ENCODE data around the gene ASB8.
A peak's percentile ranks its signal among the peaks of the same experiment; 100 is the strongest.

Gene ASB8

DNA sequence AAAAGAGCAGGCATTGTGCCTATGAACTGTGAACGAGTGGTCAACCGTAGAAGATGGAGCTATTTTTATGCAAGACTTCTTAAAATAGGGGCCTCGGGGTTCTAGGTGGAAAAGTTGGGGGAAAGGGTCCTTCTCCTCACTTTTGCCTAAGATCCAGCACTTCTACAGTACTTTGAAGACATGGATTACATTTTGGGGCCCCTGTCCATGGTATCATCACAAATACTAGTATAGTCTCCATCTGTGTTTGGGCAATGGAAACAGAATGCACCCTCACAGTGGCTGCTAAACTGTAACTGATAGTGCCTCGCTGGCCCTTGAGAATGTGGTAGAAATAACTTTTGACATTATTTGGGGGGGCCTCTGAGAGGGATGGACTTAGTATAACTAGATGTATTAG, 20.7 kb upstream of the ASB8 start:
- WGBS (ENCODE audit: insufficient coverage): 100% methylated on average over 4 of the region's 4 CpGs
- Histone ChIP-seq H3K9me3 (ENCODE audit: control extremely low read depth in 1 of 5, control insufficient read depth in 4 of 5, insufficient read depth in 2 of 5, low read depth in 1 of 5, low read length in 4 of 5) (no peaks in the 10 kb centered on the region), H3K27me3 (replicated peaks in 2 of 5; ENCODE audit: control insufficient read depth in 4 of 5, insufficient read depth in 5 of 5, low read length in 4 of 5) (peaks cover 3 to 24% (median 14%) of the 10 kb centered on the region in 5 experiments), H3K4me3 (ENCODE audit: control insufficient read depth in 1 of 7, extremely low read depth in 1 of 7, insufficient read depth in 4 of 7, low read depth in 2 of 7, low read length in 6 of 7) (no peak overlapping the region), H3K4me1 (ENCODE audit: control extremely low read depth in 1 of 4, control insufficient read depth in 4 of 4, insufficient read depth in 4 of 4, low read length in 3 of 4) (peaks cover 7 to 14% (median 9%) of the 10 kb centered on the region in 4 experiments), H3K27ac (ENCODE audit: insufficient read depth in 1 of 2, low read depth in 1 of 2, low read length in 2 of 2, poor library complexity in 1 of 2, severe bottlenecking in 2 of 2) (no peak overlapping the region), H3K36me3 (ENCODE audit: control insufficient read depth in 4 of 4, insufficient read depth in 4 of 4, low read length in 3 of 4) (no peaks in the 10 kb centered on the region)
- DNase-seq: no peak
- CTCF ChIA-PET: interaction anchor here (1.4 to 3.0 kb wide), 4 partner anchors 8 to 18 kb away, joined by 3 to 14 read pairs (median 4); no protein-coding TSS in a partner anchor
- POLR2A ChIA-PET: no interaction called here

DNA sequence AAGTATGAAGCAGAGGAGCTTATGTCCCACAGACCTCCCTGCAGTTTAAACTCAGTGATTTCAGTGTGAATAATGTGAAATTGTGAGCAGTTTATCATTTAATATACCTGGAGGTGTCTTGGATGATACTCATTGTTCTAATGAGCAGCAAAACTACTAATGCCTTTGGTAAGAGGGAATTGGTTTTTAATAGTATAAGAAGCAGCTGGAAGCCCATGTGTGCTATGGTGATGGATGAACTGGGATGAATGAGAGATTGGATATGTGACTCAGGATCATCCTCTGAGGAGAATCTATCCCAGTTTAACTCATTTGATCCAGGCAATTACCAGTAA, 19.1 kb upstream of the ASB8 start:
- CTCF ChIA-PET: interaction anchor here (0.7 to 3.0 kb wide), 6 partner anchors 8 to 90 kb away, joined by 3 to 14 read pairs (median 3); no protein-coding TSS in a partner anchor
- Histone ChIP-seq H3K36me3 (ENCODE audit: control insufficient read depth in 4 of 4, insufficient read depth in 4 of 4, low read length in 3 of 4) (no peaks in the 10 kb centered on the region), H3K4me3 (ENCODE audit: control insufficient read depth in 1 of 7, extremely low read depth in 1 of 7, insufficient read depth in 4 of 7, low read depth in 2 of 7, low read length in 6 of 7) (no peak overlapping the region), H3K4me1 (ENCODE audit: control extremely low read depth in 1 of 4, control insufficient read depth in 4 of 4, insufficient read depth in 4 of 4, low read length in 3 of 4) (peaks cover 0 to 6% (median 1%) of the 10 kb centered on the region in 4 experiments), H3K27me3 (replicated peaks in 2 of 5; ENCODE audit: control insufficient read depth in 4 of 5, insufficient read depth in 5 of 5, low read length in 4 of 5) (peaks cover 2 to 10% (median 7%) of the 10 kb centered on the region in 5 experiments), H3K27ac (ENCODE audit: insufficient read depth in 1 of 2, low read depth in 1 of 2, low read length in 2 of 2, poor library complexity in 1 of 2, severe bottlenecking in 2 of 2) (no peak overlapping the region), H3K9me3 (ENCODE audit: control extremely low read depth in 1 of 5, control insufficient read depth in 4 of 5, insufficient read depth in 2 of 5, low read depth in 1 of 5, low read length in 4 of 5) (no peaks in the 10 kb centered on the region)
- POLR2A ChIA-PET: no interaction called here
- DNase-seq: no peak

DNA sequence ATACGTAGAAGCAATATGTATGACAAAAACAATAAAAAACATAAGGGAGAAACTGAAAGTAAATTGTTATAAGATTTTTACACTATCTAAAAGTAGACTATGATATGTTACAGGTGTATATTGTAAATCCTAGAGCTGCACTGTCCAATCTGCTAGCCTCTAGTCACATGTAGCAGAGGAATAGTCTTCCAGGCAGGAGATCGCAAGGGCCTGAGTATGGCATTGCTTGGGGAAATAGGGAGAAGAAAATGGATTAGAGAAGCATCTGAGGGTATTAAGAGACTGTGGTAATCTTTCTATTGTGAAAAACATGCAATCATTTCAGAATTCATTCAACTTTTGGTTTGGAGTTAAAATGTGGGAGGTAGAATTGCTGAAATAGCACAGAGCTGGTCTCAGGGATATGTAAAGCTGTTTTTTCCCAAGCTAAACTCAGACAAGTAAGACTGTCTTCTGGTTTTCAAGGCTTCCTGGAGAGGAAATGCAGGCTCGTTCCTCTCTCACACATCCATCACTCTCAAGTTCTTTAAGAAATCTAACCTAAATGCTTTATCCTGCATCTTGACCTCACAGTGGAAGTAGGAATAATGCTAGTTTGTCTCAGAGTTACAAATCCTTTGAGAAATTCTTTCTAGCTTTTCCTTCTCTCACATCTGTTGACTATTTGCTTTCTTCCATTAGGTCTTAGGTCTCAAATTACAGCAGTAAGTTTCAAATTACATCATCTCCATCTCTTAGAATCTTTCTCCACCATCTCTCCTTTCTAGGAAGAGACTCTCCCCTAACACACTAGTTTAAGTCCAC, 18.5 kb upstream of the ASB8 start:
- CTCF ChIA-PET: interaction anchor here (1.3 to 3.0 kb wide), 4 partner anchors 9 to 90 kb away, joined by 3 to 14 read pairs (median 4); no protein-coding TSS in a partner anchor

DNA sequence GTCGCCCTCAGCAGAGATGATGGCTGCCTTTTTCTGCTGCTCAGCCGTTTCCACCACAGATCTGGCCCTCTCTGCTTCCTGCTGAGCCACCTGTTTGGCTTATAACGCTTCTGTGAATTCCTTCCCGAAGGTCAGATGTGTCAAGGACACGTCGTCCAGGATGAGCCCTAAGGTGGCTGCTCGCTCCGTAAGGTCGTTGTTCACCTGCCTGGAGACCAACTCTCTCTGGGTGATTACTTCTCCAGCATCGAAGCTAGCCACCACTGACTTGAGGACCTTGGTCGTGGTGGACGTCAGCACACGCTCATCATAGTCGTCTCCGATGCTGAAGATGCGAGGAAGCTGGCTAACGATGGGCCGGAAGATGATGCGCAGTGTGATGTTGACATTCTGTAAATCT, 11.7 kb upstream of the ASB8 start:
- POLR2A ChIA-PET: no interaction called here
- no peak overlapping the region for H3K27ac ChIP-seq (ENCODE audit: insufficient read depth in 1 of 2, low read depth in 1 of 2, low read length in 2 of 2, poor library complexity in 1 of 2, severe bottlenecking in 2 of 2)
- DNase-seq: no peak
- no peaks in the 10 kb centered on the region for H3K36me3 ChIP-seq (ENCODE audit: control insufficient read depth in 4 of 4, insufficient read depth in 4 of 4, low read length in 3 of 4)
- H3K27me3 ChIP-seq (replicated peaks in 2 of 5; ENCODE audit: control insufficient read depth in 4 of 5, insufficient read depth in 5 of 5, low read length in 4 of 5): no peaks in the 10 kb centered on the region
- CTCF ChIA-PET: interaction anchor here (1.0 to 1.4 kb wide), 4 partner anchors 8 to 86 kb away, joined by 3 to 6 read pairs (median 3); no protein-coding TSS in a partner anchor
- H3K4me1 ChIP-seq (ENCODE audit: control extremely low read depth in 1 of 4, control insufficient read depth in 4 of 4, insufficient read depth in 4 of 4, low read length in 3 of 4): no peaks in the 10 kb centered on the region
- no peak overlapping the region for H3K4me3 ChIP-seq (ENCODE audit: control insufficient read depth in 1 of 7, extremely low read depth in 1 of 7, insufficient read depth in 4 of 7, low read depth in 2 of 7, low read length in 6 of 7)
- no peaks in the 10 kb centered on the region for H3K9me3 ChIP-seq (ENCODE audit: control extremely low read depth in 1 of 5, control insufficient read depth in 4 of 5, insufficient read depth in 2 of 5, low read depth in 1 of 5, low read length in 4 of 5)
- WGBS (ENCODE audit: insufficient coverage): 97% methylated on average over 19 of the region's 19 CpGs

More for the DNA sequence above, 18.5 kb upstream of the ASB8 start:
- H3K4me1 ChIP-seq (ENCODE audit: control extremely low read depth in 1 of 4, control insufficient read depth in 4 of 4, insufficient read depth in 4 of 4, low read length in 3 of 4): peaks cover 0 to 6% (median 1%) of the 10 kb centered on the region in 4 experiments
- whole genome bisulfite sequencing (ENCODE audit: insufficient coverage): no CpG with 5 or more reads among the region's 3 CpGs
- H3K9me3 ChIP-seq (ENCODE audit: control extremely low read depth in 1 of 5, control insufficient read depth in 4 of 5, insufficient read depth in 2 of 5, low read depth in 1 of 5, low read length in 4 of 5): no peaks in the 10 kb centered on the region
- no peak overlapping the region for H3K27ac ChIP-seq (ENCODE audit: insufficient read depth in 1 of 2, low read depth in 1 of 2, low read length in 2 of 2, poor library complexity in 1 of 2, severe bottlenecking in 2 of 2)
- POLR2A ChIA-PET: no interaction called here
- DNase-seq: no peak
- peak overlapping the region in 2 of 7 experiments; percentile 39 to 42 for H3K4me3 ChIP-seq (ENCODE audit: control insufficient read depth in 1 of 7, extremely low read depth in 1 of 7, insufficient read depth in 4 of 7, low read depth in 2 of 7, low read length in 6 of 7)
- H3K36me3 ChIP-seq (ENCODE audit: control insufficient read depth in 4 of 4, insufficient read depth in 4 of 4, low read length in 3 of 4): no peaks in the 10 kb centered on the region
- peaks cover 0 to 5% (median 1%) of the 10 kb centered on the region in 5 experiments for H3K27me3 ChIP-seq (replicated peaks in 2 of 5; ENCODE audit: control insufficient read depth in 4 of 5, insufficient read depth in 5 of 5, low read length in 4 of 5)

DNA sequence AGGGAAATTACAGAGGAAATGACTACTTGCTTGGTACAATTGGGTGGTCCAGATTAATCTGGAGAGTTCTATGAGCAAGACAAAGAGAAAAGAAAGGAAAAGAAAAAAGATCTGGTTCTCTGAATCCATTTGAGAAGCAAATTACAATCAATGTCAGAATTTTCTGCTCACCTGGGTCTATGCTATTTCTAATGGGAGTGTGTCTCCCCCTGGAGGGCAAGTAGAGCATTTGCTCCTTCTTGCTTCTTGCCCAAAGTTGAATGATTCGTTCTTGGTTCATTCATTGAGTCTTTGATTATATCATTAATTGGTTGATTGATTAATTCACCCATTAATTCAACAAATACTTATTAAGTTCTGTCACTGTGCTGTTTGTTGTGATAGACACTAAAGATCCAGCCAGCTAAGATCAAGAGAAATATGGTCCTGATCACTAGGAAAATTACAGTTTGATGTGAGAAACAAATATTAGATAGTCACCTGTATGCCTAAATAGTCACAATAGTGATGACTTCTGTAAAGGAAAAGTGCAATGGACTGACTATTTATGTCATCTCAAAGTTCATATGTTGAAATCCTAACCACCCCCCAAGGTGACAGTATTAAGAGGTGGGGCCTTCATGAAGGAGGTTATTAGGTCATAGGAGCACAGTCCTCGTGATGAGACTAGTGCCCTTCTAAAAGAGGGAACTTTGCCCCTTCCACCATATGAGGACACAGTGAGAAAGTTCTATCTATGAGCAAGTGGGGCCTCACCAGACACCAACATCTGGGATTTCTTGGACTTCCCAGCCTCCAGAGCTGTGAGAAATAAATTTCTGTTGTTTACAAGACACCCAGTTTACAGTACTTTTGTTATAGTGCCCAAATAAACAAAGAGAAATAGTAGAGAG, 8.0 kb upstream of the ASB8 start:
- Histone ChIP-seq H3K9me3 (ENCODE audit: control extremely low read depth in 1 of 5, control insufficient read depth in 4 of 5, insufficient read depth in 2 of 5, low read depth in 1 of 5, low read length in 4 of 5) (no peaks in the 10 kb centered on the region), H3K36me3 (ENCODE audit: control insufficient read depth in 4 of 4, insufficient read depth in 4 of 4, low read length in 3 of 4) (no peaks in the 10 kb centered on the region), H3K4me3 (ENCODE audit: control insufficient read depth in 1 of 7, extremely low read depth in 1 of 7, insufficient read depth in 4 of 7, low read depth in 2 of 7, low read length in 6 of 7) (no peak overlapping the region), H3K4me1 (ENCODE audit: control extremely low read depth in 1 of 4, control insufficient read depth in 4 of 4, insufficient read depth in 4 of 4, low read length in 3 of 4) (peaks cover 10 to 18% (median 16%) of the 10 kb centered on the region in 4 experiments), H3K27me3 (replicated peaks in 2 of 5; ENCODE audit: control insufficient read depth in 4 of 5, insufficient read depth in 5 of 5, low read length in 4 of 5) (no peaks in the 10 kb centered on the region), H3K27ac (ENCODE audit: insufficient read depth in 1 of 2, low read depth in 1 of 2, low read length in 2 of 2, poor library complexity in 1 of 2, severe bottlenecking in 2 of 2) (no peak overlapping the region)
- POLR2A ChIA-PET: no interaction called here
- CTCF ChIA-PET: interaction anchor here (0.9 to 4.2 kb wide), 18 partner anchors 11 to 282 kb away, joined by 3 to 57 read pairs (median 4); partner anchors contain the start of gene SENP1
- WGBS (ENCODE audit: insufficient coverage): no CpG with 5 or more reads among the region's 2 CpGs
- DNase-seq: peak; percentile 78 to 91 (median 84)

DNA sequence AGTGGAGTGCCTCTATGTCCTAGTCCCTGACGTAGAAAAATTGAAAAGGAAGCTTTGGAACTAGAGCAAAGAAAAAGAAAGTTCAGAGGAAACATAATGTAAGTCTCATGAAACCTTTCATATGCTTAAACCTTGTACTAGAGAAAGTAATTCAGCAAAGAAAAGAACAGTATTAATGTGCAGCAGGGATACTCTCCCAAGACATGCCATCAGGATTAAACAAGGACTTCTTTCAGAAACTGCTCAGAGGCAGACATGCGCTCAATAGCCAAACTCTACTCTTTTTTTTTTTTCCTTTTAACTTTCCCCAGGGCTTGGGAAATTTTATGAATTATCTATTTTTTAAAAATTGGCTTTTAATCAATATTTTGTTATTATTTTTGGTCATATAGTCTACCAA, 7.1 kb upstream of the ASB8 start:
- CTCF ChIA-PET: interaction anchor here (1.0 to 4.2 kb wide), 15 partner anchors 15 to 281 kb away, joined by 3 to 57 read pairs (median 5); partner anchors contain the start of genes CCDC184 and PFKM
- H3K36me3 ChIP-seq (ENCODE audit: control insufficient read depth in 4 of 4, insufficient read depth in 4 of 4, low read length in 3 of 4): no peaks in the 10 kb centered on the region
- 90% methylated on average over 1 of the region's 2 CpGs for WGBS (ENCODE audit: insufficient coverage)
- no peak overlapping the region for H3K27ac ChIP-seq (ENCODE audit: insufficient read depth in 1 of 2, low read depth in 1 of 2, low read length in 2 of 2, poor library complexity in 1 of 2, severe bottlenecking in 2 of 2)
- no peak overlapping the region for H3K4me3 ChIP-seq (ENCODE audit: control insufficient read depth in 1 of 7, extremely low read depth in 1 of 7, insufficient read depth in 4 of 7, low read depth in 2 of 7, low read length in 6 of 7)
- peaks cover 13 to 25% (median 24%) of the 10 kb centered on the region in 4 experiments for H3K4me1 ChIP-seq (ENCODE audit: control extremely low read depth in 1 of 4, control insufficient read depth in 4 of 4, insufficient read depth in 4 of 4, low read length in 3 of 4)
- DNase-seq: no peak
- POLR2A ChIA-PET: no interaction called here
- no peaks in the 10 kb centered on the region for H3K27me3 ChIP-seq (replicated peaks in 2 of 5; ENCODE audit: control insufficient read depth in 4 of 5, insufficient read depth in 5 of 5, low read length in 4 of 5)
- no peaks in the 10 kb centered on the region for H3K9me3 ChIP-seq (ENCODE audit: control extremely low read depth in 1 of 5, control insufficient read depth in 4 of 5, insufficient read depth in 2 of 5, low read depth in 1 of 5, low read length in 4 of 5)
